ENCODE measurements around the gene GALNT10. TPM values are rescaled to one million over a fixed set of nuclear protein-coding genes. Genes with fewer than 3 reads are reported as not detected.

GALNT10 gene
- total and polyA plus RNA-seq, 2 of the 4 experiments (the other 2 are of a cell fraction): 46.2 to 67.0 TPM

DNA sequence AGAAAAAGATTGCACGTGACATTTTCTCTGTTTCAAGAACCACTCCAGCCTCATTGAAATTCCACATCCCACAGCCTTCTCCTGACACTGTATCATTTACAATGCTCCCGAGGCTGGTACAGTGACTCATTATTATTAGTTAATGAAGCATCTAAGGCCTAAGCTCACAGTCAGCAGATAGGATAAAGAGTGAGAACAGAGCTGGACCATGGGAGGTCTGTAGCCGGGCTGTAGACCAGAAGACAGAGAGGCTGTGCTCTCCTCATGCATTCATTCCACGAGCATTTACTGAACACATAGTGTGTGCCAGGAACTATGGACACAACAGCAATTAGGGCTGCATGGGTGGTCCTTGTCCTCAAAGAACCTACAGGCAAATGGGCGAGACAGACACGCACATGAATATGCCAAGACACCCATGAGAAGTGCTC is 47.3 kb upstream of the GALNT10 start:
- Histone ChIP-seq H2BK120ac (ENCODE audit: low read depth, low read length) (no peak overlapping the region), H3K9me3 (ENCODE audit: control insufficient read depth, insufficient read depth, low read length) (no peaks in the 10 kb centered on the region), H2AK9ac (replicated peaks; ENCODE audit: low read depth, low read length, poor library complexity) (no peak overlapping the region), H3K4me1 (ENCODE audit: control insufficient read depth, insufficient read depth, low read length) (no peaks in the 10 kb centered on the region), H3K56ac (ENCODE audit: extremely low read depth, insufficient read depth, low read length) (no peak overlapping the region), H4K91ac (ENCODE audit: insufficient read depth, low read depth, low read length) (no peak overlapping the region), H3K18ac (ENCODE audit: low read depth, low read length) (no peak overlapping the region), H4K8ac (ENCODE audit: low read depth in 2 of 2, low read length in 2 of 2) (no peak overlapping the region), H2BK20ac (ENCODE audit: low read depth, low read length) (no peak overlapping the region), H4K5ac (ENCODE audit: low read depth, low read length) (no peak overlapping the region), H3K14ac (replicated peaks; ENCODE audit: low read depth, low read length) (no peak overlapping the region), H2BK5ac (ENCODE audit: low read depth, low read length, poor library complexity, severe bottlenecking) (no peak overlapping the region), H3K23ac (ENCODE audit: low read depth, low read length) (no peak overlapping the region), H4K20me1 (ENCODE audit: insufficient read depth, low read length) (no peaks in the 10 kb centered on the region), H3K4me2 (ENCODE audit: low read depth, low read length) (no peak overlapping the region), H3K4me3 (ENCODE audit: insufficient read depth, low read depth, low read length) (no peak overlapping the region), H3K9ac (ENCODE audit: low read depth, low read length) (no peak overlapping the region), H2AK5ac (ENCODE audit: low read depth, low read length) (no peak overlapping the region), H3K36me3 (ENCODE audit: control insufficient read depth, insufficient read depth, low read length) (no peaks in the 10 kb centered on the region), H3K9me1 (ENCODE audit: insufficient read depth, low read length) (no peaks in the 10 kb centered on the region), H3K27ac (ENCODE audit: insufficient read depth, low read length) (no peak overlapping the region), H2BK15ac (ENCODE audit: low read depth, low read length) (no peak overlapping the region), H2AFZ (replicated peaks; ENCODE audit: low read length, poor library complexity) (no peak overlapping the region), H3K4ac (ENCODE audit: low read depth, low read length) (no peak overlapping the region), H3K79me1 (ENCODE audit: low read depth in 1 of 2, low read length in 2 of 2) (no peaks in the 10 kb centered on the region), H3K27me3 (ENCODE audit: control insufficient read depth, insufficient read depth, low read length) (peaks cover 26% of the 10 kb centered on the region)
- DNase-seq (no peak), ATAC-seq (ENCODE audit: low read depth) (no peak)
- TF ChIP-seq SMC3 (IDR thresholded peaks at IDR 0.05; ENCODE audit: low read depth, low read length): no peak
- TF ChIP-seq RAD21 (IDR thresholded peaks at IDR 0.05; ENCODE audit: low read length): no peak
- TF ChIP-seq, protein P1, sequence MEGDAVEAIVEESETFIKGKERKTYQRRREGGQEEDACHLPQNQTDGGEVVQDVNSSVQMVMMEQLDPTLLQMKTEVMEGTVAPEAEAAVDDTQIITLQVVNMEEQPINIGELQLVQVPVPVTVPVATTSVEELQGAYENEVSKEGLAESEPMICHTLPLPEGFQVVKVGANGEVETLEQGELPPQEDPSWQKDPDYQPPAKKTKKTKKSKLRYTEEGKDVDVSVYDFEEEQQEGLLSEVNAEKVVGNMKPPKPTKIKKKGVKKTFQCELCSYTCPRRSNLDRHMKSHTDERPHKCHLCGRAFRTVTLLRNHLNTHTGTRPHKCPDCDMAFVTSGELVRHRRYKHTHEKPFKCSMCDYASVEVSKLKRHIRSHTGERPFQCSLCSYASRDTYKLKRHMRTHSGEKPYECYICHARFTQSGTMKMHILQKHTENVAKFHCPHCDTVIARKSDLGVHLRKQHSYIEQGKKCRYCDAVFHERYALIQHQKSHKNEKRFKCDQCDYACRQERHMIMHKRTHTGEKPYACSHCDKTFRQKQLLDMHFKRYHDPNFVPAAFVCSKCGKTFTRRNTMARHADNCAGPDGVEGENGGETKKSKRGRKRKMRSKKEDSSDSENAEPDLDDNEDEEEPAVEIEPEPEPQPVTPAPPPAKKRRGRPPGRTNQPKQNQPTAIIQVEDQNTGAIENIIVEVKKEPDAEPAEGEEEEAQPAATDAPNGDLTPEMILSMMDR (conservative IDR thresholded peaks at IDR 0.05; ENCODE audit: low read depth, low read length): no peak
- no peak for TF ChIP-seq RCOR1 (IDR thresholded peaks at IDR 0.05; ENCODE audit: insufficient replicate concordance, low read length)
- no TSS peak for BruUV-seq (replicated peaks)
- in situ Hi-C loops (cut with MboI; ENCODE audit: low sequenced_read_pairs): no loop called here
- WGBS, 2 experiments (ENCODE audit: extremely low coverage in 2 of 2, insufficient read length in 1 of 2): no CpG with 5 or more reads among the region's 6 CpGs
- ChIA-PET POLR2A (ENCODE audit: unreplicated experiment) (no interaction called here), CTCF (no interaction called here)
- dilution Hi-C loops (cut with HindIII; ENCODE audit: low sequenced_read_pairs, unreplicated experiment): no loop called here
- intact Hi-C loops (cut with micrococcal nuclease): no loop called here

All from IMR-90 (cell line).